Dermis blood vessel endothelial cell (primary cell): ENCODE data around the gene ZNF117. TPM values are rescaled to one million over a fixed set of nuclear protein-coding genes. Genes with fewer than 3 reads are reported as not detected.
"Not testable (repeated sequence)": the region's sequence is repeated elsewhere in the genome, so short reads cannot be mapped to it uniquely, and the experiment has no call there.

Experiments used
- DNase-seq: peaks from one replicate; pipeline ENCODE4 v3.0.0; 2010
- total RNA-seq: library from RNA; depleted of rRNA; stranded (reverse); fragments of >200 nt; gene quantifications from 2 replicates; pipeline ENCODE4 v1.2.3, GENCODE V29; 2014

Gene ZNF117
- total RNA-seq, result 4.8 TPM in 2 replicates

DNA sequence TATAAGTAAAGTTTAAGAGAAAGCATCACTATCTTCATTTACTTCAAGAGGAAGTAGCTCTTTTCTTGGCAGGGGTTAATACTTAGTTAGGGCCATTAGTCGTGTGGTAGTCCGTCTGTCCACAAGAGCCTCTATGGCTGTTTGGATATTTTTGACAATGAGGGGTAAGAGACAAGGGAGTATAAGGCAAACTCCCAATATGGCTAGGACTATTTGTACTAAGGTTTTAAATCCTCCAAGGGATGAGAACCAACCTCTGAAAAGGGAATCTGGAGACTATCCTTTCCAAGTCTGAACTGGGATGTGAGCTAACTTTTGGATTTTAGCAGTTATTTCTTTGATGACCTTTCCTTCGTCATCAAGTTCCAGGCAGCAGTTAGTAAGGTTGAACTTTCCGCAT lies at the start of gene ZNF117:
ZNF117 (minus strand) TSS at position 101 of the 400 bp plus-strand sequence.
- no peak for DNase-seq

DNA sequence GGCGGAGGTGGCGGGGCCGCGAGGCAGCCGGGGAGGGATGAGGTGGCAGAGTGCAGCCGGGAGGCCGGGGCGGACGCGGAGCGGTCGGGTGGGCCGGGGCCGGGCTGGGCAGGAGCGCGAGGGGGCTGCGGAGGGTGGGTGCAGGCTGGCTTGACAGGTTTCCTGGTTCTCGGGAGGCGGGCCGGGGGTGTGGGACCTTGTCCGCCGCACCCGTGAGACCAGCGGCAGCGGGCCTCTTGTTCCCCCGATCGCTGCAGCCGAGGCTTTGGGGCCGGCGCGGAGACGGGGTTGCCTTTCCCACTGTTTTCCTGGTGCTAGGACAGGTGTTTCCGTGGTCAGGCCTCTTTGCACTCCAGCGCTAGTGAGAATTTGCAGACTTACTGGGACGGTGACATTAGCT lies 47.9 kb upstream of the ZNF117 start:
- DNase-seq, result peak; percentile 75

DNA sequence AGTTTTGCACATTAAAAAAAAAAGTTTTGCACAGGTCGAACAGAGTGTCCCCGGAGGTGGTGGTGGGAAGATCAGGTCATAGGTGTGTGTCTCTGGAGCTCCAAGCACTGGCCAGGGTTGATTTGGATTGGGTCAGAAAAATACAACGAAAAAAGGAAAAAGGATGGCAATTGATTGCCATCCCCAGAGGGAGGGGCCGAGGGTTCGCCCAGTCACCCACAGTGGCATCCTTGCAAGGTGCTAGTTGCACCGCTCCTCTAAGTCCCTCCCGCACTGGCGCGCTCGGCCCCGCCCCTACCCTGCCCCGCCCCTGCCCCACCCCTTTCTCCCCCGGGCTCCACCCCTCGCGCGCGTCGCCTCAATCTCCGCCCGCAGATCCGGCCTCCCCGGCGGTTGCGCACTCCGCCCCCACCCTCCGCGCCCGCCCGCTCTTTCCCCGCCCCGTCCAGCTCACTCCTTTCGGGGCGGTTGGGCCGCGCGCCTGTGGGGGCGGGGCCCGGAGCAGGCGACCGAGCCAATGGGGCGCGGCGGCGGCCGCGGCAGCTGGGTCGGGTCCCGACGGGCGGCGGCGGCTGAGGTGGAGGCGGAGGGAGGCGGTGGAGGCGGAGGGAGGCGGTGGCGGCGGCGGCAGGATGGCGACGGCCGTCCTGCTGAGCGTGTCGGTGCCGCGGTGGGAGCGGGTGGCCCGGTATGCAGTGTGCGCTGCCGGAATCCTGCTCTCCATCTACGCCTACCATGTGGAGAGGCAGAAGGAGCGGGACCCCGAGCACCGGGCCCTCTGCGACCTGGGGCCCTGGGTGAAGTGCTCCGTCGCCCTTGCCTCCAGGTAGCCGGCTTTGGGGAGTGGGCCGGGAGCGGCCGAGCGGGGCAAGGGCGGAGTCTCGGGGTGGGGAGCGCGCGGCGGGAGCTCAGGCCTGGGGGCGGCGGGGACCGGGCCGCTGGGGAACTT lies 47.2 kb upstream of the ZNF117 start:
- DNase-seq, result peak; percentile 96

DNA sequence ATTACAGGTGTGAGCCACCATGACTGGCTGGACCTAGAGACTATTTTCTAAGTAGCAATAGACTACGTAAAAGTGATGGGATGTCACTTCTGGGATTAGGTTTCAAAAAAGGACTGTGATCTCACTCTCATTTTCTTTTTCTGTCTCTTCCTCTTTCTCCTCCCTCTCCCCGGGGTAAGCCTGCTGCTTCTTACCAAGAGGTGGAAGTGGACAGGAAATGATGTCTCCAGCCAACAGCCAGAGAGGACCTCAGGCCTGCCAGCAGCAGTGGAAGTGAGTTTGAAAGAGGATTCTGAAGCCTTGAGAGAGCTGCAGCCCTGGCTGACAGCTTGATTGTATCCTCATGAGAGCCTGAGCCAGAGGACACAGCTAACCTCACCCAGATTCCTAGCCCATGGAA lies 45.7 kb upstream of the ZNF117 start:
- DNase-seq, result peak; percentile 37

DNA sequence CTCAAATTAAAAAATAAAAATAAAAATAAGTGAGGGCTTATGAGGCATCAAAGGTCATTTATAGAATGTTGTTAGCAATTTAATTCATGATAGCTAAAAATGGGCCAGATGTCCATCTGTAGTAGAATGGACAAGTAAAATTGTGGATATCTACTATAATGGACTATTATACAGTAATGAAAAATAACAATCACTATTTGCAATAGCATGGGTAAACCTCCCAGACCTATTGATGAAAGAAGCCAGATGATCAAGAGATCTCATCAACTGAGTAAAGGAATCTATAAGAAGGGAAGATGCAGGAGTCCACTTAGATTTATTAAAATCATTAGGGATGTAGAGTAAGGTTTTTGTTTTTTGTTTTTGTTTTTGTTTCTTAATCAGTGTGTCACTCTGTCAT lies 44.6 kb upstream of the ZNF117 start:
- not testable (repeated sequence) for DNase-seq

DNA sequence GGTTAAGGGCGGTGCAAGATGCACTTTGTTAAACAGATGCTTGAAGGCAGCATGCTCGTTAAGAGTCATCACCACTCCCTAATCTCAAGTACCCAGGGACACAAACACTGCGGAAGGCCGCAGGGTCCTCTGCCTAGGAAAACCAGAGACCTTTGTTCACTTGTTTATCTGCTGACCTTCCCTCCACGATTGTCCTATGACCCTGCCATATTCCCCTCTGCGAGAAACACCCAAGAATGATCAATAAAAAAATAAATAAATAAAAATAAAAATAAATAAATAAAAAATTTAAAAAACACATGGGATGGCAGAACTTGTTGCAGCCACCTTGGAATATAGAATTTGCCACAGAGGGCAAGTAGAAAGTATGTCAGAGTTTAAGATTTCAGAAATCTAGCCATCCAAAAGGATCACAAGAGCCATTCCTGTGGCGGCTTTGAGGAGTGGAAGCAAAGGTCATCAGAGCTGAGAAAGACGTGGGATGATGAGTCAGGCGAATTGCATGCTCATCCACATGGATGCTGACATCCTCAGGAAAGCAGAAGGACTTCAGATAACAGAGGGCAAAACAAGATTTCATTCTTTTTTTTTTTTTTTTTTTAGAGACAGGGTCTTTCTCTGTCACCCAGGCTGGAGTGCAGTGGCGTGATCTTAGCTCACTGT lies 43.4 kb upstream of the ZNF117 start:
- peak; percentile 59 for DNase-seq

DNA sequence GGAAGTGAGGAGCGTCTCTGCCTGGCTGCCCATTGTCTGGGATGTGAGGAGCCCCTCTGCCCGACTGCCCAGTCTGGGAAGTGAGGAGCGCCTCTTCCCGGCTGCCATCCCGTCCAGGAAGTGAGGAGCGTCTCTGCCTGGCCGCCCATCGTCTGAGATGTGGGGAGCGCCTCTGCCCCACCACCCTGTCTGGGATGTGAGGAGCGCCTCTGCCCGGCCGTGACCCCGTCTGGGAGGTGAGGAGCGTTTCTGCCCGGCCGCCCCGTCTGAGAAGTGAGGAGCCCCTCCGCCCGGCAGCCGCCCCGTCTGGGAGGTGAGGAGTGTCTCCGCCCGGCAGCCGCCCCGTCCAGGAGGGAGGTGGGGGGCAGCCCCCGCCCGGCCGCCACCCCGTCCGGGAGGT lies 42.6 kb upstream of the ZNF117 start:
- not testable (repeated sequence) for DNase-seq

DNA sequence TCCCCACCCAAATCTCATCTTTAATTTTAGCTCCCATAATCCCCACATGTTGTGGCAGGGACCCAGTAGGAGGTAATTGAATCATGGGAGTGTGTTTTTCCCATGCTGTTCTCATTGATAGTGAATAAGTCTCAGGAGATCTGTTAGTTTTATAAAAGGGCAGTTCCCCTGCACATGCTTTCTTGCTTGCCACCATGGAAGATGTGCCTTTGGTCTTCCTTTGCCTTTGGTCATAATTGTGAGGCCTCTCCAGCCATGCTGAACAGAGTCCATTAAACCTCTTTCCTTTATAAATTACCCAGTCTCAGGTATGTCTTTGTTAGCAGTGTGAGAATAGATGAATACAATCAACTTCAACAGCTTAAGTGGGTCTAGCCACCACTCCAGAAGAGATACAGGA lies 34.2 kb upstream of the ZNF117 start:
- not testable (repeated sequence) for DNase-seq

DNA sequence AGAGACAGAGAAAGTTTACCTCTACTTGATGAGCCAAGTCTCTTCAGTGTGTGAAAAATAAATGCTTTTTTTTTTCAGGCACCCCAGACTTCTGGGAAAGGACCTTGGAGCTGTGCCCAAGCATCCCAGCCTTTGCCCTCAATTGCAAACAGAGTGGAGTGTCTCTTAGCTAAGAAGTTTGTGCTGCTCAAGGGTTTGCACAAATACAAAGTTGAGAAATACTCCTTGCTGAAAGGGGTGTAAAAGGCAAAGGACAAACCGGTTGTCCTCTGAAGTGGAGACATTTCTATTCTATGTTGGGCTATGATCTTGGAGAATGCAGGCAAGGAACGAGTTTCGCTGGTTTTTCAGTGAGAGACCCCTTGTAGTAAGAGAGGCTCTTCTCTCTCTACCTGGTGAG lies 30.1 kb upstream of the ZNF117 start:
- DNase-seq, result not testable (repeated sequence)

DNA sequence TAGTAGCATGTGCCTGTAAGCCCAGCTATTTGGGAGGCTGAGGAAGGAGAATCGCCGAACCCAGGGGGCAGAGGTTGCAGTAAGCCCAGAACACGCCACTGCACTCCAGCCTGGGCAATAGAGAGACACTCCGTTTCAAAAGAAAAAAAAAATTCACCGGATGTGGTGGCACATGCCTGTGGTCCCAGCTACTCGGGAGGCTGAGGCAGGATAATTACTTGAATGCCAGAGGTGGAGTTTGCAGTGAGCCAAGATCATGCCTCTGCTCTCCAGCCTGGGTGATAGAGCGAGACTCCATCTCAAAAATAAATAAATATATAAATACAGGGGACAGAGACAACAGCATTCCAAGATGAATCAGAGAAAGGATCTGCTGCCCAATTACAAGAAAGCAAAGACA lies 19.0 kb upstream of the ZNF117 start:
- not testable (repeated sequence) for DNase-seq

DNA sequence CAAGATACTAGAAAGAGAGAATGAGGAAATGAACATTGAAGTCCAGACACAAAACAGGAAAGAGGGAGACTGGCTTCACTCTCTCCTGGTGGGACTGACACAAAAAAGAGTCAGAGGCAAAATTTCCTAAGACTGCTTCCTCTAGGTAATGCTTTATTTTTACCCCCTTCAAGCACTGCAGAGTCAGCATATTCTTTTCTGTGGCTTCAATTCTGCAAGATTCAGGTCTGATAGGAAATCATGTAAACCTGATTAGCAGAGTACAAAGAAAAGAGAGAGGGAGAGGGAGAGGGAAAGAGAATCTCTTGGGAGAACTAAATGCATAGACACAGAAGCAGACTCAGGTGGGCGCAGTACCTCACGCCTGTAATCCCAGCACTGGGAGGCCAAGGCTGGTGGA lies 18.6 kb upstream of the ZNF117 start:
- not testable (repeated sequence) for DNase-seq

DNA sequence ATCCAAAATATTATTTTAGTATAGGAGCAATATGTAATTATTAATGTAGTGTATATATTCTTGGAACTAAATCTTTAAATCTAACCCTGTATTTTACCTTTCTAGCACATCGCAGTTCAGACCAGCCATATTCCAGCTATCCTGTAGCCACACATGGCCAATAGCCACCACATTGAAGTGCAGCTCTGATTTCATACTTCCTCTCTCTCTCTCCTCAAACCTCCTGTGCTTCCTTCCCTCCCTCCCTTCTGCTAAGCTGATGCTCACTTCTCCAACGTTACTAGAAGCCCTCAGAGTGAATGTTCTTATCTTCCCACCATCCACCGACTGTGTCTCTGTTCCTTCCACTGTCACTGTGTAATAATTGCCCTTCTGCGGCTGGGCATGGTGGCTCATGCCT lies 16.2 kb upstream of the ZNF117 start:
- peak; percentile 29 for DNase-seq

DNA sequence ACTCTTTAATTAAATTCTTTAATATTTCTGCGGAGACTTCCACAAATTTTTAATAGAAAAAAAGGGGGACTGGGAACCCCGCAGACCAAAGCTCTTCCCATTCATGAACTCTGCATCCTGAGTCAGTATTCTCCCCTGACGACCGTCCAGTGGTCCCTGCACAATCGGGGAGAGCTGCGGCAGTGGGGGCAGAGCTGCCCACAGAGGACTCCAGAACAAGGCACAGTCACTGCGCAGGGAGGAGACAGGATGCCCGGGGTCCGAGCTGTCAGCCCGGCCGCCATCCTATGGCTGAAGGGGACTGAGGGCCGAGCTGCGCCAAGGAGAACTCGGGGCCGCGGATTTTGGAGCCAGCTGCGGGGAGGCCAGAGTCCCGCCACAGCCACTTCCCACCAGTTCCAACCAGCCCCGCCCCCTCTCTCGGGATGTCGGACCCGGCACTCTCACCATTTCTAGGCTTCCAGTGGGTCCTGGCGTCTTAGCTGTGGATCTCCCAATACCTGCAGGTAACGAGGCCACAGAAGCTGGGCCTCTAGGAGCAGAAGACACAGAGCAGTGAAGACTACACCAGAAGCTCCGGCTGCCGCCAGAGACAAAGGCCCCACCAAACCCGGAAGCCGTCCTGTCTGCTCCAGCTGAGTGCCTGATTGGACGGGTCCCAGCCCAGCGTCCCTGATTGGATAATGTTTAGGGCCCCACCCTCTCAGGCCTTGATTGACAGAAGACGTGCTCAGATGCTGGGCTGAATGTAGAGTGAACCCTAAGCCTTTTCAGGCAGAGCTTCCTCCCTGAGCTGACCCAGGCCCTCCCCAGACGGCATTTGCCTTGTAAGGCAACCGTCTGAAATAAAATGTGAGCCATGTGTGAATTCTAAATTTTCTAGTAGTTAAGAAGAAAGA lies 15.5 kb upstream of the ZNF117 start, which contains the start of gene ERV3-1:
ERV3-1 (minus strand) TSS at position 594 of the 899 bp plus-strand sequence. CDS start 13,661 bp downstream, outside the sequence.
- peak; percentile 97 for DNase-seq

DNA sequence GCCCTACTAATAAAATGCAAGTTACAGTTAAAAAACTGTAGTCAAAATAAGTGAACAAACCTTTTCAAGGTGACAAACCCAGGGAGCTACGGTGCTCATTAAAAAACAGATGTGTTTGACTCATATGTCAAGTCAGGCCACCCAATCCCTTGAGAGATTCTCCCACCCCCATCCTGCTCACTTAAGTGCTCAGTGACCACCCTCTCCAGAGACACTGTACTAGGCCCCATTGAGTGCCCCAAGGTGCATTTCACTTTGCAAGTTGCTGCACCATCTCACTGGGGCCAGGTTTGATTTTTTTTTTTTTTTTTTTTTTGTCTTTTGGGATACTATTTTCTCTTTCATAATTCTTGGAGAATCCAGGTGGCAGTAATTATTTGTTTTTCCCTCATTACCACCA lies 13.7 kb upstream of the ZNF117 start:
- peak; percentile 33 for DNase-seq

DNA sequence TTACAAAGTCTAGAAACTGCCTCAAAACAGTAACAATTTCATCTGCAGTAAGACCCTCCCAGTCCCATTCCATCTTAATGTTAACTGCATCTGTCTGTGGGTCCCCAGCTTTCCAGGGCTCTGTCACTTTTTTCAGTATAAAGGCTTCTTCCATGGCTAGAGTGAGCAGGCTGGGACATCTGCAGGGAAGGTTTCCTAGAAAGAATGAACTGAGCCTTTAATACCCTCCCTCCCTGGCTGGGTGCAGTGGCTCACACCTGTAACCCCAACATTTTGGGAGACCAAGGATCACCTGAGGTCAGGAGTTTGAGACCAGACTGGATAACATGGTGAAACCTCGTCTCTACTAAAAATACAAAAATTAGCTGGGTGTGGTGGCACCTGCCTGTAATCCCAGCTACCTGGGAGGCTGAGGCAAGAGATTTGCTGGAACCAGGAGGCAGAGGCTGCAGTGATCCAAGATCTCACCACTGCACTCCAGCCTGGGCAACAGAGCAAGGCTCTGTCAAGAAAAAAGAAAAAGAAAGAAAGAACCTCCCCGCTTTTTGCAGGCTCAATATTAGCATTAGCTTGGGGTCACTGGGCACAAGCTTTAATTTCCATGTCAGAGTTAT lies 12.2 kb upstream of the ZNF117 start:
- DNase-seq, result no peak

DNA sequence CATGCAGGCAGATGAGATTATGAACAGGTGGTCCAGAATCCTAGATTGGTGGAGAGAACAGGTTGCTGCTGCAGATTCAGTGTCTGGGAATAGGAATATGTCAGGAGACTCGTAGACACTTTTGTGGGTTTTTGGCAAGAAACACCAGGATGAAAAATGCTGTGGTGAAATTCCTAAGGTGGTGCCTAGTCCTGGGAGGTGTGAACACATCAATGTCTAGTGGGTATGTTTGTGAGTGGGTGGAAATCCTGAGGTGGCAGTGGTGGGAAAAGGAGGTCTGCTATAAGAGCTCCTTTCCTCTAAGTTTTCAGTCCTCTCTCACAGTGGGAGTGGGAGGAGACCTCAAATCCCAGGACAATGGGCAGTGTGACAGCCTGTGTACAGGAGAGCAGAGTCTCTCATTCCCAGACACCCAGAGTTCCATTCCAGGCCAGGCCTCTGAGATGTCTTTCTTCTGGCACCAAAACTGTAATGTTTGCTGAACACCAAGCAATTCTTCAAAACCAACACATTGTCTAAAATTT lies 10.5 kb upstream of the ZNF117 start:
- peak; percentile 31 for DNase-seq

DNA sequence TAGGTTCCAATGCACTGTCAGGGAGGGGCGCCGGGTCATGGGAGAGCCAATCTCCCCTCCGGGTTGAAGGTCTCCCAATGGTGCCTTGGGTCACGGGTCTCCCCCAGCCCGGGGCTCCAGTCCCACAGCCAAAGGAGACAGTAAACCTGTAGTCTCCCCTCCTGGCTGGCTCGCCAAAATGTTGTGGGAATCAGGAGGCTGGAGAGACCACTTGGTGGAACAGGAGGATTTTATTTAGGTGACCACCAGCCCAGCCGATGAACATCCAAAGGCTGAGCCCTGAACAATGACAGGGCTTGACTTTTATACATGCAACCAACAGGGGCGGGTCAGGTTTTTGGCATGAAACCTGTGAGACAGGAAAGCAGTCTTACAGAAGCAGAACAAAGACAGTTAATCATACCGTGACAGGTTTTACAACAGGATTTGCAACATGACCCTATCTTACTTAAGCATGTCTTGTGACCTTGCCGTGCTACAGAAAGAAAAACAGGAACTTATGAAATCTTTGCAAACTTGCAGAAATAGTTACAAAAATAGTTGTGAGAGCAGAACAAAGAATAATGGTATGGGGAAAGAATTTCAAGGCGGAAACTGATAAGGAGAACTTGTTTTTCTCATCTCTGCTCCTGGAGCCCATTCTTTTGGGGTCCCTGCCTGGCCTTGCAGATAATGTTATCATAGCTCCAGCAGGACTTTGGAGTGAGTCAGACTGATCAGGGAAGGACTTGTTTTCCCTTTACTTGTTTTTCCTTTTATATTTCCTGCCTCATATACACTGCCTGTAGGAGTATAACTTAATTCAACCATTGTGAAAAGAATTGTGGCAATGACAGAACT lies 8.5 kb upstream of the ZNF117 start:
- DNase-seq, result peak; percentile 94

DNA sequence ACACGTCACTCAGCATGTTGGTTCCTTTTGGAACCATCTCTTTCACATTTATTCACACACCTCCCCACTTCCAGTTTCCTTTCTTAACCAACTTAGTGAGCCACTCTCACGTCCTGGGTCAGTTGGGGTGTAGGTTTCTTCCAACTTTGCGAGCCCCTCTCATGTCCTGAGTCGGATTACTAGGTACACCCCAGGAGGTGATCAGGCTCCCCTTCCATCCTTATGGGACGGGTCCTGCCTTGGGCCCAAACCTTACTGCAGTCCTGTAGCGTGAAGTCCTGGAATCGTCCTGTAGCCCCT lies 8.0 kb upstream of the ZNF117 start:
- DNase-seq, result no peak

DNA sequence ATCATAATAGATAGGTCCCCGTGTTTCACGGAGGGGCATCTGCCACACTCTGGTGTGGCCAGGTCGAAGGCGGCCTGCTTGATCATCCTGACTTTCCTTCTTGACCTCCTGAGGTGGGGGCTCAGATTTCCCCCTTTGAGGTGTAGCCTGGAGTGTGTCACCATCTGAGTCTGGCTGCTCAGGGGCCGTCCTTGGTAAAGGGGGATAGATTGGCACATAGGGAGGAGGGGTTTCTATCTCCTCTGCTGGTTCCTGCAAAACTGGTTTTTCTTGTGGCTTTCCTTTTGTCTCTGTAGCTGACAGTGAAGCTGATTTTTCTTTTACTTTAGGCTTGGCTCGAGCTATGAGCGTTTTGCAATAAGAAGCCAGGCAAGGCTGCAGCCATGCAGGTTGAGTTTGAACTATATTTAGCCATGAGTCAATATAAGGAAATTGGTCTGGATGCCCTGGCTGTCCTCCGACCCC lies 7.1 kb upstream of the ZNF117 start:
- DNase-seq, result peak; percentile 27

DNA sequence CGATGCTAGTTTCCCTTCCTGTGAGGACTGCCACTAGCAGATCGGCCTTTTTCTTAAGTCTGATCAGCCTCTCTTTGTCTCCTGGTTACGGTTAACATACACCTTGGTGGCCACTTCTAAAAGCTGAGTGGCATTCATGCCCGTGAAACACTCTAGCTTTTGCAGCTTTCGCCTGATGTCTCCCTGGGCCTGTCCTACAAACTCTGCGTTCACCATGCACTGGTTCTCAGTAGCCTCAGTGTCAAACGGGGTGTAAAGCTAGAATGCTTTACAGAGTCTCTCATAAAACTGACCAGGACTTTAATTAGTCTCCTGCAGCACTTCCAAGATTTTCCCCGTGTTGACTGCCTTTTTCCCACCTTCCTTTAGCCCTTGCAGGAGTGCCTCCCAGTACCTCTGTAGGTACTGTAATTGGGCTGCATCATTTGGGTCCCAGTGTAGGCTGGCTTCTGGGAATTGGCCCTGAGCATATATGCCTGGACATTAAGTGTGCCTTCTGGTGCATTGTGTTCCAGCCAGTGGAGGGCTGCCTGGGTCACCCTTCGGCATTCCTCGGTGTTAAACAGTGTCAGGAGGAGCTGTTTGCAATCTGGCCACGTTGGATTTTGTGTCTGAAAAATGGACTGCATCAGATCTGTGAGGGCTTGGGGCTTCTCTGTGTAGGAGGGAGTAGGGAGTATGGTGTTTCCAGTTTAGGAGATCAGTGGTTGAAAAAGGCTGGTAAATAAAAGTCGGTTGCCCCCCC lies 6.5 kb upstream of the ZNF117 start:
- DNase-seq, result no peak
